ENCODE results near the gene COPE.

DNA sequence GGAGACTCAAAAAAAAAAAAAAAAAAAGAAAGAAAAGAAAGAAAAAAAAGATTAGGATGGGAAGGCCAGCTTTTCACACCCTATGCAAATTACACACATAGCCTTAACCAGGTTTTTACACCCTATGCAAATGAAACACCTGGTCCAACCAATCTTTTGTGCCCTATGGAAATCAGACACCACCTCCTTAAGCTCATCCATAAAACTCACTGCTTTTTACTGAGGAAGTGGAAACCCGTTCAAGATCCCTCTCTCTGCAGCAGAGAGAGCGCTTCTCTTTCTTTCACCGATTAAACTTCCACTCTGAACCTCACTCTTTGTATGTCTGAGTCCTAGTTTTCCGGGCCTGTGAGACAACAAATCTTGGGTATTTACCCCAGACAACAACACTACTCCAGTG is 47.1 kb upstream of the COPE start:
- TF ChIP-seq, protein P1, sequence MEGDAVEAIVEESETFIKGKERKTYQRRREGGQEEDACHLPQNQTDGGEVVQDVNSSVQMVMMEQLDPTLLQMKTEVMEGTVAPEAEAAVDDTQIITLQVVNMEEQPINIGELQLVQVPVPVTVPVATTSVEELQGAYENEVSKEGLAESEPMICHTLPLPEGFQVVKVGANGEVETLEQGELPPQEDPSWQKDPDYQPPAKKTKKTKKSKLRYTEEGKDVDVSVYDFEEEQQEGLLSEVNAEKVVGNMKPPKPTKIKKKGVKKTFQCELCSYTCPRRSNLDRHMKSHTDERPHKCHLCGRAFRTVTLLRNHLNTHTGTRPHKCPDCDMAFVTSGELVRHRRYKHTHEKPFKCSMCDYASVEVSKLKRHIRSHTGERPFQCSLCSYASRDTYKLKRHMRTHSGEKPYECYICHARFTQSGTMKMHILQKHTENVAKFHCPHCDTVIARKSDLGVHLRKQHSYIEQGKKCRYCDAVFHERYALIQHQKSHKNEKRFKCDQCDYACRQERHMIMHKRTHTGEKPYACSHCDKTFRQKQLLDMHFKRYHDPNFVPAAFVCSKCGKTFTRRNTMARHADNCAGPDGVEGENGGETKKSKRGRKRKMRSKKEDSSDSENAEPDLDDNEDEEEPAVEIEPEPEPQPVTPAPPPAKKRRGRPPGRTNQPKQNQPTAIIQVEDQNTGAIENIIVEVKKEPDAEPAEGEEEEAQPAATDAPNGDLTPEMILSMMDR (IDR thresholded peaks at IDR 0.05), result no peak
- TF ChIP-seq POLR2A (IDR thresholded peaks at IDR 0.05), result no peak
